Glutamatergic neuron (in vitro differentiated cells): ENCODE measurements around the gene CCND3. TPM values are rescaled to one million over a fixed set of nuclear protein-coding genes. Genes with fewer than 3 reads are reported as not detected.
A peak's percentile ranks its signal among the peaks of the same experiment; 100 is the strongest.

ENCODE experiments used
- DNase-seq: peaks from one replicate; pipeline ENCODE4 v3.0.0; 2022
- H3K27ac Mint-ChIP-seq: one replicate; pipeline ENCODE4 v1.8.0; 2020; ENCODE audit warnings: mild to moderate bottlenecking, mixed read lengths, inconsistent platforms; ENCODE audit not compliant: unreplicated experiment
- H3K27me3 Mint-ChIP-seq: one replicate; pipeline ENCODE4 v1.8.0; 2020; ENCODE audit warnings: mild to moderate bottlenecking, moderate library complexity, mixed read lengths, inconsistent platforms; ENCODE audit not compliant: unreplicated experiment
- H3K36me3 Mint-ChIP-seq: one replicate; pipeline ENCODE4 v1.8.0; 2020; ENCODE audit warnings: mild to moderate bottlenecking, mixed read lengths, inconsistent platforms; ENCODE audit not compliant: unreplicated experiment
- H3K4me1 Mint-ChIP-seq: one replicate; pipeline ENCODE4 v1.8.0; 2020; ENCODE audit warnings: mild to moderate bottlenecking, low read depth, mixed read lengths, inconsistent platforms; ENCODE audit not compliant: unreplicated experiment
- H3K4me3 Mint-ChIP-seq: one replicate; pipeline ENCODE4 v1.8.0; 2020; ENCODE audit warnings: mild to moderate bottlenecking, mixed read lengths, inconsistent platforms; ENCODE audit not compliant: unreplicated experiment
- H3K9me3 Mint-ChIP-seq: one replicate; pipeline ENCODE4 v1.8.0; 2020; ENCODE audit warnings: mild to moderate bottlenecking, moderate library complexity, mixed read lengths, inconsistent platforms; ENCODE audit not compliant: unreplicated experiment
- total RNA-seq: library from RNA; stranded (reverse); fragmentation: NEBNext Ultra II Directional; extraction: Animal tissue kit (Norgen Biotek cat#: 25700); gene quantifications from one replicate; pipeline ENCODE4 v1.2.1, GENCODE V29; 2021; ENCODE audit not compliant: unreplicated experiment
- TF ChIP-seq, protein P1 (sequence below): fragments of 200-600 bp; sonication (generic); IDR thresholded peaks from one replicate; pipeline ENCODE4 v1.5.0; 2021; ENCODE audit not compliant: partially characterized antibody, unreplicated experiment

The CCND3 gene
- total RNA-seq, 1 donor from 2014 or later: 27.1 TPM

DNA sequence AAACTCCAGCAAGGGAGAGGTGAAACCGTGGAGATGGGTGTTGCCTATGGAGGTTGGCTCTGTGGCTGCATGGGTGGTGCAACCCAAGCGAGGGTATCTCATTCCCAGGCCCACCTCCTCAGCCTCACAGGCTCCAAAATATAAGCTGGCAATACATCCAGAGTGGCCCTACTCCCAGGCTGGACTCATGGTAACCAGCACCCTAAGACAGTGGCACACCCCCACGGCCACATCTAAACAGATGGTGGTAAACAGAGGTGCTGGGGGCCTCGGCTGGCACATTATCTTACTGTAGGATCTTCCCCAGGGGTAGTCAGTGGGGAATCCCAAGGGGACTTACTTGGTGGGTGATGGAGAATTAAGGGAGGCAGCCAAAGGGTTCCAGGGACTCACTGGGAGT lies 33.7 kb upstream of the CCND3 start:
- TF ChIP-seq, protein P1, sequence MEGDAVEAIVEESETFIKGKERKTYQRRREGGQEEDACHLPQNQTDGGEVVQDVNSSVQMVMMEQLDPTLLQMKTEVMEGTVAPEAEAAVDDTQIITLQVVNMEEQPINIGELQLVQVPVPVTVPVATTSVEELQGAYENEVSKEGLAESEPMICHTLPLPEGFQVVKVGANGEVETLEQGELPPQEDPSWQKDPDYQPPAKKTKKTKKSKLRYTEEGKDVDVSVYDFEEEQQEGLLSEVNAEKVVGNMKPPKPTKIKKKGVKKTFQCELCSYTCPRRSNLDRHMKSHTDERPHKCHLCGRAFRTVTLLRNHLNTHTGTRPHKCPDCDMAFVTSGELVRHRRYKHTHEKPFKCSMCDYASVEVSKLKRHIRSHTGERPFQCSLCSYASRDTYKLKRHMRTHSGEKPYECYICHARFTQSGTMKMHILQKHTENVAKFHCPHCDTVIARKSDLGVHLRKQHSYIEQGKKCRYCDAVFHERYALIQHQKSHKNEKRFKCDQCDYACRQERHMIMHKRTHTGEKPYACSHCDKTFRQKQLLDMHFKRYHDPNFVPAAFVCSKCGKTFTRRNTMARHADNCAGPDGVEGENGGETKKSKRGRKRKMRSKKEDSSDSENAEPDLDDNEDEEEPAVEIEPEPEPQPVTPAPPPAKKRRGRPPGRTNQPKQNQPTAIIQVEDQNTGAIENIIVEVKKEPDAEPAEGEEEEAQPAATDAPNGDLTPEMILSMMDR: no peak
- no peaks in the 10 kb centered on the region for H3K27me3 Mint-ChIP-seq
- peaks cover 4% of the 10 kb centered on the region for H3K9me3 Mint-ChIP-seq
- H3K27ac Mint-ChIP-seq: no peak overlapping the region
- H3K4me1 Mint-ChIP-seq: peaks cover 5% of the 10 kb centered on the region
- H3K4me3 Mint-ChIP-seq: no peak overlapping the region
- DNase-seq: no peak
- H3K36me3 Mint-ChIP-seq: no peaks in the 10 kb centered on the region

DNA sequence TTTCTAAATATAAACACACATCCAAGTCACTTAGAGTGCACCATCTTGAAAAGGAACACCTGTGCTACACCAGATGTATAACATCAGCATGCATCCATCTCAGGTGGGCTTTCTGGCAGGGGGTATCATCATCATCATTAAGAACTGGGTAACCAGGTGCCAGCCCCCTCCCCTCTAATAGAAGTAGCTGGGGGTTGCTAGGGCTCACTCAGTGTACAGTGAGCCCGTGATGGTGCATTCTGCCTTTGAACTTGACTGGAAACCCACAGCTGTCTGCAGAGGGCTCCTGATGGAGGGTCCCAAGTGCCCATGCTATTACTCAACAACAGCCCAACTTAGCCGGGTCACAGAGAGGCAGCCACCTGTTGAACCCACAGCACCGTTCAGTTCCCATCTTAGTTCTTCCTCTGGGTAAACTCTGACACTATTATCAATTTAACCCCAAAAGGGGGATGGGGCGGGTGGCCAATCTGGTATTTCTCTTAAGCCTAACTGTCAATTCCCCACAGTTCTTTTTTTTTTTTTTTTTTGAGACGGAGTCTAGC lies 32.7 kb upstream of the CCND3 start:
- no peak overlapping the region for H3K27ac Mint-ChIP-seq
- TF ChIP-seq, protein P1: no peak

DNA sequence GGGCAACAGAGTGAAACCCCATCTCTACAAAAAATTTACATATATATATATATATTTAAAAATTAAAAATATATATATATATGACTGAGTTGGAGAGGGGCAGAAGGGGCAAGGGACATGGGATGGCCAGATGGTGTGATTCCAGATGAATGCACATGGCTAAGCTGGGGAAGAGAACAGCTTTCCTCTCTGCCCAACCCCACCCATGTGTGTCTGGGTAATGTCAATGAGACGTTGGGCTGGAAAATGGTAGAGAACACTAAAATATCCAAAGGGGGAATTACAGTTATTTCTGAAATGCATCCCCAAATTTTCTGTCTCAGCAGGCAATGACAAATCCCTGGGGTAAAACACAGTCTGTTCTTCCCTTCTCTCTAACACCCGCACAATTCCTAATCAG lies 31.2 kb upstream of the CCND3 start:
- H3K27me3 Mint-ChIP-seq: no peaks in the 10 kb centered on the region
- TF ChIP-seq, protein P1: no peak
- peaks cover 4% of the 10 kb centered on the region for H3K9me3 Mint-ChIP-seq
- peaks cover 5% of the 10 kb centered on the region for H3K4me1 Mint-ChIP-seq
- no peak overlapping the region for H3K4me3 Mint-ChIP-seq
- H3K27ac Mint-ChIP-seq: peak overlapping the region; percentile 4
- no peak for DNase-seq
- H3K36me3 Mint-ChIP-seq: no peaks in the 10 kb centered on the region

More for the DNA sequence above, 32.7 kb upstream of the CCND3 start:
- DNase-seq: no peak
- H3K9me3 Mint-ChIP-seq: peaks cover 4% of the 10 kb centered on the region
- H3K27me3 Mint-ChIP-seq: no peaks in the 10 kb centered on the region
- peaks cover 5% of the 10 kb centered on the region for H3K4me1 Mint-ChIP-seq
- H3K36me3 Mint-ChIP-seq: no peaks in the 10 kb centered on the region
- H3K4me3 Mint-ChIP-seq: no peak overlapping the region

DNA sequence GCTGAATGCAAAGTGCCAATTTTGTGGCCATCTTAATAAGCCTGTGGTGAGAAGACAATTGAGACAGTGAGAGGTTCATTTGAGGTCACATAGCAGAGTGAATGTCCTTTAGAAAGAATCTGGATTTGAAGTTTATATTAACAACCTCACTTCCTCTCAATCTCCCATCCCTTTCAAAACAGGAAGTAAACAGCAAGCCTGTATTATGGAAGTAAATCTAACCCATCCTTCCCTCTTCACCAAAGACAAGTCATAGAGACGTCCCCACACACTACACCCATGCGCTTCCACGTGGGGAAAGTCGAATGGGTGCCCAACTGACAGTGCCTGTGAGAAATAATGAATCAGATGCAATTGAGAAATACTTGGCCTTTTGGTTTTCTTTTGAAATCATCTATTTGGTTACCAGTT lies 28.8 kb upstream of the CCND3 start:
- Mint-ChIP-seq H3K9me3 (peaks cover 4% of the 10 kb centered on the region), H3K27me3 (no peaks in the 10 kb centered on the region), H3K36me3 (no peaks in the 10 kb centered on the region), H3K27ac (no peak overlapping the region), H3K4me3 (no peak overlapping the region), H3K4me1 (peaks cover 8% of the 10 kb centered on the region)
- DNase-seq: no peak
- TF ChIP-seq, protein P1: no peak

DNA sequence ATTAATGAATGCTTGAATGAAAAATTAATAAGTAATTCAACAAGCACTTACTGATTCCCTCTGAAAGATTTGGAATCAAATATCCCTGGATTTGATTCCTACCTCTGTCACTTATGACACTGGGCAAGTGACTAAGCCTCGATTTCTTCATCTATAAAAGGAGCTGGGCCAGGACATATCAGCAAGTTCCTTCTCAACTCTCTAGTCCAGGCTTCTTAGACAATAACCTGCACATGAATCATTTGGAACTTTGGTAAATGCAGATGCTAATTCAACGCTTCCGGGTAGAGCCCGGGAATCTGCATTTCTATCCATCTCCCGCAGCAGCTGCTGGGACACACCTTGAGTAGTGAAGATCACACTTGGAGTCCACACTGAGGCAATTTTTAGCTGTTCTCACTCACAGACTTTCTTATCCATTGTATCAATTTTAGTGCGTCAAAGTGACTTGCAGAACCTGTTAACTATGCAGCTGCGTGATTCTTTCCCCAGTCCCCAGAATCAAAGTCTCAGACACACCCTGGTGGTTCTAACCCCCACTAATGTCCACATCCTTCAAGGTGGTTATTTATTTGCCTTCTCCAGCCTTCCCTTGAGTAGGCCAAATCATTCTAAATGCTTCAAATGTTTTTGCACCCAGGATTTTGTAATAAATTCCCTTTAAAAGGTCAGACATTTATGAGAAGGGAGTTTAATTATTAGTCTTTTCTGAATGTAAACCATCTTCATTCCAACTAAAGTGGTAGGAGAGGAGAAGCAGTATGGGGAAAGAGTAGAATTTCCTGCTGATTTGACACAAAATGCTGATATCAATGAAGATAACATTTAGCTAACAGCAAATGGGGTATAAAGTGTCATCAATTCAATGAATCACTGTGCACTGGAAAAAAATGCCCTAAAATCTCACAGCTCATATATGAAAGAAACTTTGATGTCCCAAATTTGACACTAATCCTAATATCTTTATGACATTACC lies 26.0 kb upstream of the CCND3 start:
- TF ChIP-seq, protein P1: no peak
- DNase-seq: no peak
- no peak overlapping the region for H3K27ac Mint-ChIP-seq
- peaks cover 8% of the 10 kb centered on the region for H3K9me3 Mint-ChIP-seq
- H3K4me3 Mint-ChIP-seq: no peak overlapping the region
- peaks cover 15% of the 10 kb centered on the region for H3K4me1 Mint-ChIP-seq
- no peaks in the 10 kb centered on the region for H3K27me3 Mint-ChIP-seq
- no peaks in the 10 kb centered on the region for H3K36me3 Mint-ChIP-seq
